ENCODE results near the gene PNKP. TPM values are rescaled to one million over a fixed set of nuclear protein-coding genes. Genes with fewer than 3 reads are reported as not detected.

Gene PNKP
- total RNA-seq, 1 experiment from 2014 or later = 141 TPM

- Histone ChIP-seq H4K20me1 (ENCODE audit: low read length) (no peaks in the 10 kb centered on the region), H3K9ac (ENCODE audit: low read length) (no peak overlapping the region), H3K4me1 (ENCODE audit: insufficient read depth, low read length) (no peaks in the 10 kb centered on the region), H3F3A (ENCODE audit: low read length, unreplicated experiment) (no peaks in the 10 kb centered on the region), H3K9me2 (replicated peaks; ENCODE audit: low read length) (no peaks in the 10 kb centered on the region), H3K4me2 (ENCODE audit: low read length) (no peak overlapping the region), H2AFZ (ENCODE audit: low read length) (no peak overlapping the region), H3K9me3 (ENCODE audit: low read length) (no peaks in the 10 kb centered on the region), H3K27me3 (ENCODE audit: low read length) (no peaks in the 10 kb centered on the region), H3K79me2 (ENCODE audit: low read length) (no peaks in the 10 kb centered on the region), H3K4me3 (ENCODE audit: low read length) (no peak overlapping the region), H3K36me3 (ENCODE audit: low read depth, low read length) (peaks cover 21% of the 10 kb centered on the region), H3K27ac (ENCODE audit: low read length) (no peak overlapping the region)
- BruUV-seq (replicated peaks) = no TSS peak
- ChIA-PET POLR2A (ENCODE audit: unreplicated experiment) (interaction anchor here (0.6 kb wide), 1 partner anchor 489 kb away, joined by 5 read pairs; no protein-coding TSS in a partner anchor), CTCF (no interaction called here)
- ATAC-seq (no peak), DNase-seq (no peak)
- TF ChIP-seq EZH2 (IDR thresholded peaks at IDR 0.05; ENCODE audit: low read length, unreplicated experiment) = no peak
- TF ChIP-seq, protein P1, sequence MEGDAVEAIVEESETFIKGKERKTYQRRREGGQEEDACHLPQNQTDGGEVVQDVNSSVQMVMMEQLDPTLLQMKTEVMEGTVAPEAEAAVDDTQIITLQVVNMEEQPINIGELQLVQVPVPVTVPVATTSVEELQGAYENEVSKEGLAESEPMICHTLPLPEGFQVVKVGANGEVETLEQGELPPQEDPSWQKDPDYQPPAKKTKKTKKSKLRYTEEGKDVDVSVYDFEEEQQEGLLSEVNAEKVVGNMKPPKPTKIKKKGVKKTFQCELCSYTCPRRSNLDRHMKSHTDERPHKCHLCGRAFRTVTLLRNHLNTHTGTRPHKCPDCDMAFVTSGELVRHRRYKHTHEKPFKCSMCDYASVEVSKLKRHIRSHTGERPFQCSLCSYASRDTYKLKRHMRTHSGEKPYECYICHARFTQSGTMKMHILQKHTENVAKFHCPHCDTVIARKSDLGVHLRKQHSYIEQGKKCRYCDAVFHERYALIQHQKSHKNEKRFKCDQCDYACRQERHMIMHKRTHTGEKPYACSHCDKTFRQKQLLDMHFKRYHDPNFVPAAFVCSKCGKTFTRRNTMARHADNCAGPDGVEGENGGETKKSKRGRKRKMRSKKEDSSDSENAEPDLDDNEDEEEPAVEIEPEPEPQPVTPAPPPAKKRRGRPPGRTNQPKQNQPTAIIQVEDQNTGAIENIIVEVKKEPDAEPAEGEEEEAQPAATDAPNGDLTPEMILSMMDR (conservative IDR thresholded peaks at IDR 0.05; ENCODE audit: low read depth, low read length) = no peak
- no peak for TF ChIP-seq EZH2phosphoT487 (IDR thresholded peaks at IDR 0.05; ENCODE audit: borderline replicate concordance, low read length)
- intact Hi-C loops (cut with micrococcal nuclease) = no loop called here
These were observed 27.7 kb downstream of the PNKP start for GRCh38 chr19:49839713-49840112.

- no peaks in the 10 kb centered on the region for H3K27me3 ChIP-seq (ENCODE audit: low read length)
- ChIA-PET CTCF (no interaction called here), POLR2A (ENCODE audit: unreplicated experiment) (interaction anchor here (0.6 kb wide), 1 partner anchor 490 kb away, joined by 5 read pairs; no protein-coding TSS in a partner anchor)
- intact Hi-C loops (cut with micrococcal nuclease) = no loop called here
- no peak overlapping the region for H2AFZ ChIP-seq (ENCODE audit: low read length)
- H3K4me3 ChIP-seq (ENCODE audit: low read length) = no peak overlapping the region
- H3K4me1 ChIP-seq (ENCODE audit: insufficient read depth, low read length) = no peaks in the 10 kb centered on the region
- no peaks in the 10 kb centered on the region for H3K79me2 ChIP-seq (ENCODE audit: low read length)
- no peak overlapping the region for H3K4me2 ChIP-seq (ENCODE audit: low read length)
- H3F3A ChIP-seq (ENCODE audit: low read length, unreplicated experiment) = no peaks in the 10 kb centered on the region
- H3K27ac ChIP-seq (ENCODE audit: low read length) = no peak overlapping the region
- H3K9me3 ChIP-seq (ENCODE audit: low read length) = no peaks in the 10 kb centered on the region
- no peak for TF ChIP-seq EZH2 (IDR thresholded peaks at IDR 0.05; ENCODE audit: low read length, unreplicated experiment)
- TF ChIP-seq, protein P1 (conservative IDR thresholded peaks at IDR 0.05; ENCODE audit: low read depth, low read length) = no peak
- TF ChIP-seq EZH2phosphoT487 (IDR thresholded peaks at IDR 0.05; ENCODE audit: borderline replicate concordance, low read length) = no peak
- peaks cover 21% of the 10 kb centered on the region for H3K36me3 ChIP-seq (ENCODE audit: low read depth, low read length)
- ATAC-seq = no peak
- no peaks in the 10 kb centered on the region for H4K20me1 ChIP-seq (ENCODE audit: low read length)
- H3K9me2 ChIP-seq (replicated peaks; ENCODE audit: low read length) = no peaks in the 10 kb centered on the region
- no peak overlapping the region for H3K9ac ChIP-seq (ENCODE audit: low read length)
- TSS peak; percentile 28 for BruUV-seq (replicated peaks)
- no peak for DNase-seq
These were observed 28.3 kb downstream of the PNKP start for GRCh38 chr19:49838885-49839588.

DNA sequence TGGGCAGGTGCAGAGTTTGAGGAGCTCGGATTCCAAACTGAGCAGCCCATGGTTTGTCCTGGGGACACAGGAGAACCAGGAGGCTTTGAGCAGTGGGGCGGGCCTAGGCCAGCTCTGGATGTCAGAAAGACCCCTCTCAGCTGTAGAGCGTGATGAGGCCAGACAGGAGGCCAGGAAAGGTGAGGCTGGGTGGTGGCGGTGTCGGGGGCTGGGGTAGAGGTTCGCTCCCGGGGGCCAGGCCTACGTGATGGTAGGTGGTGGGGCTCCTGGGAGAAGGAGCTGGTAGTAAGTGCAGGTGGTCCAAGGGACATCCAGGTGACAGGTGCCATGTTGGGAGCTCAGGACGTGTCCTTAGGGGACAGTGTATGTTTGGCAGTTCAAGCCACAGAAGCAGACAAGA, 30.0 kb downstream of the PNKP start:
- Histone ChIP-seq H3K27ac (ENCODE audit: low read length) (no peak overlapping the region), H3K9me3 (ENCODE audit: low read length) (no peaks in the 10 kb centered on the region), H4K20me1 (ENCODE audit: low read length) (no peaks in the 10 kb centered on the region), H3K27me3 (ENCODE audit: low read length) (no peaks in the 10 kb centered on the region), H3K4me3 (ENCODE audit: low read length) (no peak overlapping the region), H3F3A (ENCODE audit: low read length, unreplicated experiment) (no peaks in the 10 kb centered on the region), H3K4me1 (ENCODE audit: insufficient read depth, low read length) (no peaks in the 10 kb centered on the region), H3K4me2 (ENCODE audit: low read length) (no peak overlapping the region), H3K9me2 (replicated peaks; ENCODE audit: low read length) (no peaks in the 10 kb centered on the region), H3K36me3 (ENCODE audit: low read depth, low read length) (peaks cover 26% of the 10 kb centered on the region), H3K9ac (ENCODE audit: low read length) (no peak overlapping the region), H2AFZ (ENCODE audit: low read length) (no peak overlapping the region), H3K79me2 (ENCODE audit: low read length) (no peaks in the 10 kb centered on the region)
- BruUV-seq (replicated peaks) = no TSS peak
- ChIA-PET CTCF (no interaction called here), POLR2A (ENCODE audit: unreplicated experiment) (no interaction called here)
- intact Hi-C loops (cut with micrococcal nuclease) = no loop called here
- TF ChIP-seq EZH2 (IDR thresholded peaks at IDR 0.05; ENCODE audit: low read length, unreplicated experiment) (no peak), EZH2phosphoT487 (IDR thresholded peaks at IDR 0.05; ENCODE audit: borderline replicate concordance, low read length) (no peak)
- TF ChIP-seq, protein P1 (conservative IDR thresholded peaks at IDR 0.05; ENCODE audit: low read depth, low read length) = no peak
- DNase-seq = no peak
- no peak for ATAC-seq

Measured in PC-3 (cell line).